SJCRH30 (cell line): ENCODE results near the gene RPL36A. TPM values are rescaled to one million over a fixed set of nuclear protein-coding genes. Genes with fewer than 3 reads are reported as not detected.

Experiments
- DNase-seq, 2 experiments: peaks; one replicate each; pipeline ENCODE4 v3.0.0-alpha.2; 2015 to 2020
- H3K27ac ChIP-seq: fragments of 250-450 bp; sonication (Bioruptor Pico); 2 replicates; pipeline ENCODE4 v1.5.1; 2020; ENCODE audit warnings: mild to moderate bottlenecking, moderate library complexity
- H3K27me3 ChIP-seq: fragments of 250-450 bp; sonication (Bioruptor Pico); 2 replicates; pipeline ENCODE4 v1.5.1; 2020; ENCODE audit warnings: mild to moderate bottlenecking, moderate library complexity
- H3K36me3 ChIP-seq: fragments of 250-450 bp; sonication (Bioruptor Pico); 2 replicates; pipeline ENCODE4 v1.5.1; 2020; ENCODE audit warnings: mild to moderate bottlenecking, moderate library complexity
- H3K4me1 ChIP-seq: fragments of 250-450 bp; sonication (Bioruptor Pico); 2 replicates; pipeline ENCODE4 v1.5.1; 2020; ENCODE audit warnings: mild to moderate bottlenecking, moderate library complexity
- H3K4me3 ChIP-seq: fragments of 250-450 bp; sonication (Bioruptor Pico); 2 replicates; pipeline ENCODE4 v1.5.1; 2020; ENCODE audit warnings: mild to moderate bottlenecking, moderate library complexity
- H3K9me3 ChIP-seq: fragments of 250-450 bp; sonication (Bioruptor Pico); replicated peaks from 2 replicates; pipeline ENCODE4 v1.5.1; 2020; ENCODE audit warnings: mild to moderate bottlenecking, moderate library complexity
- total RNA-seq: library from RNA; depleted of rRNA; stranded (reverse); fragments of >200 nt; shearing (Covaris generic); gene quantifications from 2 replicates; pipeline ENCODE4 v1.2.3, GENCODE V29; 2014

Gene RPL36A
- total RNA-seq, 1 experiment from 2014 or later: 4,118 TPM

DNA sequence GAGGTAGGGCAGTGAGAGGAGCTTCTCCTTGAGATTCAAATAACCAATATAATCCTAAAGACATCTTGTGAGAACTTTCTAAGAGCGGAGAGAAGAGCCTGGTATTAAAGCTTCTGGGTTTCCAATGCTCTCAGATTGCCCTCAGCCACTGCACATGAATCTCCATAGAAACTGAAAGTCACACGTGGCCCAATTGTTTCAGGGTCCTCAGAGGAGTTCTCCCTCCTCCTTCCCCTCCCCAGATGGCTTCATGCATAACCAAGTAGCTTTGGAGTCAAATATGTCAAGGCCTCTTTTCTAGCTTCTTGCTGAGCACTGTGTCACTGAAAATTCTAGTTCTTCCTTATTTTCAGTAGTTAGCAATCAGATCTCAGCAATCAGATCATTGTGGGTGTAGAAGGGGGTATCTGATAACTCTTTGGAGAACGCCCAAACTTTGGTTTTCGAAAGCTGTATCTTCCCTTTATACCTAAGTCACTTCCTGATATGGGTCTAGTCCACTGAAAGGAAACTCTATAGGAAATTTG is 7.1 kb upstream of the RPL36A start:
- H3K36me3 ChIP-seq: no peaks in the 10 kb centered on the region
- H3K4me3 ChIP-seq: no peak overlapping the region
- no peaks in the 10 kb centered on the region for H3K4me1 ChIP-seq
- H3K27ac ChIP-seq: no peak overlapping the region
- H3K9me3 ChIP-seq: no peaks in the 10 kb centered on the region
- no peak for DNase-seq
- no peaks in the 10 kb centered on the region for H3K27me3 ChIP-seq

GRCh38 chrX:101385026-101385684 is 5.7 kb upstream of the RPL36A start:
- Histone ChIP-seq H3K9me3 (no peaks in the 10 kb centered on the region), H3K4me3 (no peak overlapping the region), H3K27me3 (no peaks in the 10 kb centered on the region), H3K4me1 (no peaks in the 10 kb centered on the region), H3K27ac (no peak overlapping the region), H3K36me3 (no peaks in the 10 kb centered on the region)
- DNase-seq: no peak

- Histone ChIP-seq H3K4me1 (no peaks in the 10 kb centered on the region), H3K27ac (no peak within 1 kb of the TSS), H3K36me3 (peaks cover under 1% of the 10 kb centered on the region; the same call in 1 of the 2 replicates), H3K4me3 (no peak within 1 kb of the TSS), H3K9me3 (no peaks in the 10 kb centered on the region), H3K27me3 (no peaks in the 10 kb centered on the region)
- DNase-seq: no peak
These were observed 4.8 kb upstream of the RPL36A start, which contains the start of gene BTK for GRCh38 chrX:101385795-101386541. TSS of gene BTK (minus strand) at chrX:101386191. CDS start at chrX:101375284, 10,907 bp downstream.

DNA sequence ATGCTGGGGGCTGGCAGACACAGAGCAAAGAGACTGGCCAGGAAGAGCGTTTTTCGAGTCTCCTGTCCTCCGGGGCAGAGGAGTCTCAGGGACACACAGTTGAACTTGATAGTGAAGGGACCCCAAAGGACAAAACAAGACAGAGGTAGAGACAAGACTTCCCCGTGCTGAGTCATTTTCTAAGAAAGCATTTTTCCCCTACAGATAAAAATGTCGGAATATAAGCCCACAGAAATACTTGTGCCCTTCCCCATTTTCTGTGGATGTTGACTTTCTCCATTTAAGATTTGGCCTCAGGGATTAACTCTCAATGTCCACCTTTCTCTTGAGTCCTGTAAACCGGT is 4.3 kb upstream of the RPL36A start:
- Histone ChIP-seq H3K27me3 (no peaks in the 10 kb centered on the region), H3K9me3 (no peaks in the 10 kb centered on the region), H3K4me3 (no peak overlapping the region), H3K4me1 (no peaks in the 10 kb centered on the region), H3K27ac (no peak overlapping the region), H3K36me3 (peaks cover 6% of the 10 kb centered on the region)
- DNase-seq: no peak

- H3K27ac ChIP-seq: no peak overlapping the region
- H3K9me3 ChIP-seq: no peaks in the 10 kb centered on the region
- H3K4me1 ChIP-seq: no peaks in the 10 kb centered on the region
- no peaks in the 10 kb centered on the region for H3K27me3 ChIP-seq
- no peak for DNase-seq
- no peak overlapping the region for H3K4me3 ChIP-seq
- H3K36me3 ChIP-seq: peaks cover 25% of the 10 kb centered on the region
These were observed 2.2 kb upstream of the RPL36A start for GRCh38 chrX:101388604-101389003.

- H3K27me3 ChIP-seq: no peaks in the 10 kb centered on the region
- no peaks in the 10 kb centered on the region for H3K4me1 ChIP-seq
- no peak for DNase-seq
- H3K9me3 ChIP-seq: no peaks in the 10 kb centered on the region
- H3K27ac ChIP-seq: peak overlapping the region; percentile 87
- peak overlapping the region; percentile 86 for H3K4me3 ChIP-seq
- peaks cover 47% of the 10 kb centered on the region for H3K36me3 ChIP-seq
These were observed 1.0 kb downstream of the RPL36A start for GRCh38 chrX:101391831-101392230.

- H3K27me3 ChIP-seq: no peaks in the 10 kb centered on the region
- H3K36me3 ChIP-seq: peaks cover 47% of the 10 kb centered on the region
- H3K4me3 ChIP-seq: no peak overlapping the region
- no peak for DNase-seq
- no peaks in the 10 kb centered on the region for H3K4me1 ChIP-seq
- H3K9me3 ChIP-seq: no peaks in the 10 kb centered on the region
- peak overlapping the region; percentile 12; the same call in 1 of the 2 replicates for H3K27ac ChIP-seq
These were observed 2.9 kb downstream of the RPL36A start for GRCh38 chrX:101393530-101394305.

DNA sequence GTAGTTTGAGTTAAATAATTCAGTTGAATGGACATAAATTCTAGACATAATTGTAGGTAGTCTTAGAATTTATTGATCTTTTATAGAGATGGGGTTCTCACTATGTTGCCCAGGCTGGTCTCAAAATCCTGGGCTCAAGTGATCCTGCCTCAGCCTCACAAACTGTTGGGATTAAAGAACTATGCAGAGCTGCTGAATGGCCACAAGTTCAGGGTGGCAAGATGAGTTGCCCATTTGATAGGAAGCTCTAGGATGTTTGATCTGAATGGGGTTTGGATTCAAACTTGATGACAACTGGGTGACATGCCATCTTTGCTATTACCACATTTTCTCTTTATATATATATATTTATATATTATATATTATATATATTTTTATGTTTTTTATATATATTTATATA is 3.6 kb downstream of the RPL36A start:
- Histone ChIP-seq H3K9me3 (no peaks in the 10 kb centered on the region), H3K4me3 (no peak overlapping the region), H3K27ac (no peak overlapping the region), H3K36me3 (peaks cover 47% of the 10 kb centered on the region), H3K4me1 (no peaks in the 10 kb centered on the region), H3K27me3 (no peaks in the 10 kb centered on the region)
- DNase-seq: no peak

DNA sequence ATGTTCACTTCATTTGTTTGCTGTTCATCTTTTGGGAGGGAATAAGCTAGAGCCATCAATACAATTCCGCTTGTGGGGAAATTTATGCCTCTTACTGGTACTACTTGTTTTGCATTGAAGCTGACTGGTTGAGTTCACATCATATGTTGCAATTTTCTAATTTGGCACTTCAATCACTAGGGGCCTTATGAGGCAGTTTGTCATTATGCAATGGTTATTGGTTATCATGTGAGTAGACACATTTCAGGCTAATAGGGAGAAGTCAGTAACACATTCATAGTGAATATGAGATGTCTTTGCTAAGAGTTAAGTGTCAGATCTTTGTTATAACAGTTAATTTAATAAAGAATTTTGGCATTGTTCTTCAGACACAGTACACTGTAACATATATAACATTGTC is 5.0 kb downstream of the RPL36A start:
- no peak for DNase-seq

GRCh38 chrX:101397779-101398178 is 7.0 kb downstream of the RPL36A start:
- H3K9me3 ChIP-seq: no peaks in the 10 kb centered on the region
- DNase-seq: no peak
- H3K36me3 ChIP-seq: peaks cover 29% of the 10 kb centered on the region
- no peaks in the 10 kb centered on the region for H3K27me3 ChIP-seq
- H3K4me1 ChIP-seq: no peaks in the 10 kb centered on the region
- H3K27ac ChIP-seq: no peak overlapping the region
- H3K4me3 ChIP-seq: no peak overlapping the region

More for the DNA sequence above, 5.0 kb downstream of the RPL36A start:
- peaks cover 47% of the 10 kb centered on the region for H3K36me3 ChIP-seq
- no peak overlapping the region for H3K4me3 ChIP-seq
- no peaks in the 10 kb centered on the region for H3K9me3 ChIP-seq
- no peaks in the 10 kb centered on the region for H3K4me1 ChIP-seq
- no peaks in the 10 kb centered on the region for H3K27me3 ChIP-seq
- H3K27ac ChIP-seq: no peak overlapping the region

DNA sequence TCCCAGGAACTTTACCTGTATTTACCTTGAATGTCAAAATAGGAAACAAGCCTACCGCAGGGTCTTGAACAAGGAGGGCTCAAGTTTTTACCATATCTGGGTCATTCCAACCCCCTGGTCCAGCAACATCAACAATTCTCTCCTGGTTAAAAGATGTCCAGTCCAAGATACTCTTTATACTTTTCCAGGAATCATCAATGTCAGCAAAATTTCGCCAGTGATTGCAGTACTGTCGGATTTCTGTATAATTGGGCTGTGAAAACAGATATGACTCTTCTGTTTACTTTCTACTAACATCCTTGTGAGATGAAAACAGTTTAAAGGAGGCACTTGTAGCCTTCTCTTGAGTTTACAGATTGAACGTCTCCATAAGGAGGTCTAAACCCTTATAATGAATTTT is 7.9 kb downstream of the RPL36A start:
- Histone ChIP-seq H3K9me3 (no peaks in the 10 kb centered on the region), H3K27ac (no peak overlapping the region), H3K36me3 (peaks cover 22% of the 10 kb centered on the region), H3K27me3 (no peaks in the 10 kb centered on the region), H3K4me3 (no peak overlapping the region), H3K4me1 (no peaks in the 10 kb centered on the region)
- DNase-seq: no peak

- Histone ChIP-seq H3K4me3 (no peak overlapping the region), H3K4me1 (no peaks in the 10 kb centered on the region), H3K27me3 (no peaks in the 10 kb centered on the region)
These were observed 9.0 kb downstream of the RPL36A start for GRCh38 chrX:101399825-101400224.

GRCh38 chrX:101407167-101407747 is 16.4 kb downstream of the RPL36A start:
- peak overlapping the region; percentile 82 for H3K27ac ChIP-seq
- peak in 1 of 2 experiments; percentile 23 for DNase-seq
- no peaks in the 10 kb centered on the region for H3K9me3 ChIP-seq
- H3K4me3 ChIP-seq: peak overlapping the region; percentile 71
- no peaks in the 10 kb centered on the region for H3K4me1 ChIP-seq
- no peaks in the 10 kb centered on the region for H3K27me3 ChIP-seq
- 0 out of 2 replicates have a peak, but pooled peaks cover 3% of the 10 kb centered on the region for H3K36me3 ChIP-seq

More at GRCh38 chrX:101399825-101400224, 9.0 kb downstream of the RPL36A start:
- Histone ChIP-seq H3K9me3 (no peaks in the 10 kb centered on the region), H3K36me3 (peaks cover 16% of the 10 kb centered on the region), H3K27ac (no peak overlapping the region)
- DNase-seq: no peak

- Histone ChIP-seq H3K4me3 (peak within 1 kb of the TSS; percentile 71), H3K36me3 (0 out of 2 replicates have a peak, but pooled peaks cover 3% of the 10 kb centered on the region), H3K9me3 (no peaks in the 10 kb centered on the region), H3K27ac (peak within 1 kb of the TSS; percentile 82), H3K27me3 (no peaks in the 10 kb centered on the region), H3K4me1 (no peaks in the 10 kb centered on the region)
- peak; percentile 93 to 97 for DNase-seq
These were observed 17.1 kb downstream of the RPL36A start, which contains the start of the genes GLA and HNRNPH2 for GRCh38 chrX:101407748-101408531. TSS of gene GLA (minus strand) at chrX:101407925. CDS start at chrX:101407903, 22 bp downstream. TSS of gene HNRNPH2 (plus strand) at chrX:101408222. CDS start at chrX:101411989, 3,767 bp downstream.
